T-helper 17 cell (primary cell): Measurements from ENCODE around the gene SLC26A1. TPM values are rescaled to one million over a fixed set of nuclear protein-coding genes. Genes with fewer than 3 reads are reported as not detected.

Experiments
- ATAC-seq: fragments of 150-1000 bp; cut with Tn5 transposase; 2 replicates; pipeline ENCODE4 v1.10.0; 2021; ENCODE audit warnings: mild to moderate bottlenecking, moderate library complexity
- DNase-seq, 3 donors: peaks; one replicate each; pipeline versions ENCODE4 v3.0.0 to v3.0.0-alpha.2; 2020 to 2021
- H3K9me3 ChIP-seq: one replicate; pipeline ENCODE4 v1.7.0; 2013; ENCODE audit warnings: low read length, mild to moderate bottlenecking; ENCODE audit not compliant: control insufficient read depth, poor library complexity, severe bottlenecking
- H3K27ac Mint-ChIP-seq: one replicate; pipeline ENCODE4 v1.8.0; 2022; ENCODE audit warnings: mild to moderate bottlenecking, moderate library complexity, mixed read lengths
- H3K27me3 Mint-ChIP-seq: one replicate; pipeline ENCODE4 v1.8.0; 2022; ENCODE audit warnings: mixed read lengths
- H3K36me3 Mint-ChIP-seq: one replicate; pipeline ENCODE4 v1.8.0; 2022; ENCODE audit warnings: low read depth, mixed read lengths
- H3K4me1 Mint-ChIP-seq: one replicate; pipeline ENCODE4 v1.8.0; 2022; ENCODE audit warnings: mild to moderate bottlenecking, mixed read lengths
- H3K4me3 Mint-ChIP-seq: one replicate; pipeline ENCODE4 v1.8.0; 2022; ENCODE audit warnings: mild to moderate bottlenecking, moderate library complexity, mixed read lengths
- total RNA-seq, 4 donors: library from RNA in 2 of 4; stranded (reverse) in 2 of 4; gene quantifications; one replicate each; pipeline ENCODE4 v1.2.3 and lab custom pipeline; 2022 to 2026

The SLC26A1 gene
- total RNA-seq, 2 donors from 2014 or later, result 0.21 TPM; not detected in 1

DNA sequence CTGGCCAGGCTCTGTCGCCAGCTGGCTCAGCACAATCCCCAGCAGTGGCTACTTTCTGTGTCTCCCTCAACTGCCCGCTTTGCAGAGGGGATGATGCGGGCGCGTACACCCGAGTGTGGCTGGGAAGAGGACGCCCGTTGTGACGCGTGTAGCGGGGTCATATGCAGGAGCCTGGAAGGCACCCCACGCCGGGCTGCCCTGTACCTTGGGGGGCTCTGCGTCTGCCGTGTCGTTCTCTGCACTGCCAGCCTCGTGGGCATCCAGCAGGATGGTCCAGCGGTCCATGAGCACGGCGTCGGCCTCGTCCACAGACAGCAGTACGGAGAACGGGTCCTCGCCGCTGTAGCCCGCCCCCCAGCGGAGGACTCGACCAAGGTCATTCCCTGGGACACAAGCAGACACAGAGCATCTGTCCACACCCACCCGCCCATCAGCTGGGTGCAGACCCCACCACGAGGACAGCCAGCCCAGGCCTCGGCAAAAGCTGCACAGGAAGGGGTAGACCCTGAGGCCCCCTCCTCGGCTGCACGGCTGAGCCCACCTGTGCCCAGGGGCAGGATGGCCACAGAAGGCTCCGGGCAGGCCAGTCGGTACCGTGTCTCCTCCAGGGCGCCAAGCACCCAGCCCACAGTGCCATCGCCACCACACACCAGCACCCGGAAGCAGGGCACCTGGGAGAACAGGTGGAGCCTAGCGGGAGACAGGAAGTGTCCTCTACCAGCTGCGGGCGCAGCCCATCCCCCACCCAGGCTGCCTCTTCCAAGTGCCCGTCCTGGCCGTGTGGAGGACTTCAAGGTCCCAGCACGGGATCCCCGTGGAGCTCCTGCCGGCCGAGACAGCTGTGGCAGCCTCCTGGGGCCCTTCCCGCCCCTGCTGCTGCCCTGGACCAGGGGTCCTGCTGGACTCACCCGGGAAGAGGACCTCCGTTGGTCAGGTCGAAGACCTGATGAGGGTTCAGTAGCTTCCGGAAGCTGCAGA is 30.7 kb downstream of the SLC26A1 start:
- no peak overlapping the region for H3K4me3 Mint-ChIP-seq
- no peak for DNase-seq
- H3K4me1 Mint-ChIP-seq, result no peaks in the 10 kb centered on the region
- H3K27me3 Mint-ChIP-seq, result no peaks in the 10 kb centered on the region
- no peaks in the 10 kb centered on the region for H3K9me3 ChIP-seq
- no peaks in the 10 kb centered on the region for H3K36me3 Mint-ChIP-seq
- no peak overlapping the region for H3K27ac Mint-ChIP-seq
- ATAC-seq, result no peak

- H3K4me3 Mint-ChIP-seq, result no peak overlapping the region
- H3K4me1 Mint-ChIP-seq, result peaks cover 2% of the 10 kb centered on the region
- no peaks in the 10 kb centered on the region for H3K27me3 Mint-ChIP-seq
- no peak overlapping the region for H3K27ac Mint-ChIP-seq
- no peak for ATAC-seq
- no peak for DNase-seq
- no peaks in the 10 kb centered on the region for H3K9me3 ChIP-seq
- H3K36me3 Mint-ChIP-seq, result no peaks in the 10 kb centered on the region
Observed at GRCh38 chr4:961351-962230, 31.6 kb downstream of the SLC26A1 start.

DNA sequence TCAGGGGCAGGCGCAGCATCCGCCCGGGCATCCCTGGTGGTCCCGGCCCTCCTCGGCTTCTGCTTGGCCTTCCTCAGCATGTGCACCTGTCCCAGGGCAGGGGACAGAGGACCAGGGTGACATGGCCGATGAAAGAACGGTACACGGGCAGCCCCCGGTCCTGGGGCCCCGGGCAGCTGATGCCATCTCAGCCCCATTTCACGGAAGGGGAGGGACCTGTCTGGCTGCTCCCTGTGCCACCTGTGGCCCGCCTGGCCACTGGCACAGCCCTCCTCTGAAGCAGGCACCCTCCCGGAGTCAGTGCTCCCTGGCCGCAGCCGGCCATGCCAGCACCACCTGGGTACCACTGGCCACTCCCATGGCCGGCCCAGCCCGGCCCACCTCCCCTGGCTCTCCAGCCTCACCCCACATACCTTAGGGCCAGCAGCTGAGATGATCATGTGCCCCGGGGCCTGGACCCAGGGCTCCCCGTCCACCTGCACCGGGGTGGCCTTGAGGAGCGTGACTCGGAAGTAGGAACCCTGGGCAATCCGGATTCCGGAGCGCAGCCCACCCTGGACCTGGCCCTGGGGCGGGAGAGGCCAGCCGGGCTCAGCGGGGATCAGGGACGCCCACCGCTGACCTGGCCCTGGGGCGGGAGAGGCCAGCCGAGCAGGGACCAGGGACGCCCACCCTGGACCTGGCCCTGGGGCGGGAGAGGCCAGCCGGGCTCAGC is 32.4 kb downstream of the SLC26A1 start:
- H3K36me3 Mint-ChIP-seq, result no peaks in the 10 kb centered on the region
- no peak overlapping the region for H3K27ac Mint-ChIP-seq
- ATAC-seq, result no peak
- no peak overlapping the region for H3K4me3 Mint-ChIP-seq
- peaks cover 2% of the 10 kb centered on the region for H3K4me1 Mint-ChIP-seq
- no peaks in the 10 kb centered on the region for H3K27me3 Mint-ChIP-seq
- H3K9me3 ChIP-seq, result no peaks in the 10 kb centered on the region
- no peak for DNase-seq

DNA sequence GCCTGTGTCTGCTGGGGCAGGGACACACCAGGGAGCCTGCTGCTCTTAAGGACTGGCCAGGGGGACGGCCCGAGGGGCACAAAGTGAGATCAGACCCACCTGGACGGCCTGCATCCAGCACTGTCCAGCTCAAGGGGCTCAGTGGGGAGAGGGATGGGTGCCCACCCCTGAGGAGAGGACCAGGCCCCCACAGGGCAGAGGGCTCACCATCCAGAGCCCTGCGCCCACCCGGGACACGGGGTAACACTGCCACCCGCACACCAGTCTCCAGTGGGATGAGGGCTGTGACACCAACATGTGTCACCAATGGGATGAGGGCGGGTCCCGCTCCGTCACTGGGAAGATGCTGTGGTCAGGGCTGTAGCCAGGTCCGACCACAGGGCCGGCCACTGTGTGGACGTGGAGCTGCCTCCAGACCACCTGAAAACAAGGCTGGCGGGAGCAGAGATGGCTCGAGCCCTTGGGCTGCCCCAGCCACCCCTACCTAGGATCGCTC is 33.0 kb downstream of the SLC26A1 start:
- no peaks in the 10 kb centered on the region for H3K9me3 ChIP-seq
- no peak overlapping the region for H3K27ac Mint-ChIP-seq
- no peak for DNase-seq
- H3K4me3 Mint-ChIP-seq, result no peak overlapping the region
- no peaks in the 10 kb centered on the region for H3K27me3 Mint-ChIP-seq
- H3K4me1 Mint-ChIP-seq, result peaks cover 2% of the 10 kb centered on the region
- no peak for ATAC-seq
- no peaks in the 10 kb centered on the region for H3K36me3 Mint-ChIP-seq

- DNase-seq (no peak), ATAC-seq (no peak)
- no peak overlapping the region for H3K4me3 Mint-ChIP-seq
- no peaks in the 10 kb centered on the region for H3K9me3 ChIP-seq
- no peaks in the 10 kb centered on the region for H3K36me3 Mint-ChIP-seq
- H3K4me1 Mint-ChIP-seq, result peaks cover 2% of the 10 kb centered on the region
- no peaks in the 10 kb centered on the region for H3K27me3 Mint-ChIP-seq
- H3K27ac Mint-ChIP-seq, result no peak overlapping the region
Observed at GRCh38 chr4:959338-960139, 33.7 kb downstream of the SLC26A1 start.

- H3K9me3 ChIP-seq, result no peaks in the 10 kb centered on the region
- Mint-ChIP-seq H3K27me3 (no peaks in the 10 kb centered on the region), H3K36me3 (no peaks in the 10 kb centered on the region), H3K27ac (no peak overlapping the region), H3K4me1 (peaks cover 2% of the 10 kb centered on the region), H3K4me3 (no peak overlapping the region)
- no peak for DNase-seq
- ATAC-seq, result no peak
Observed at GRCh38 chr4:958696-959337, 34.4 kb downstream of the SLC26A1 start.

GRCh38 chr4:958314-958665 is 34.9 kb downstream of the SLC26A1 start:
- no peak for DNase-seq
- Mint-ChIP-seq H3K36me3 (no peaks in the 10 kb centered on the region), H3K27me3 (no peaks in the 10 kb centered on the region), H3K4me3 (no peak overlapping the region), H3K4me1 (peaks cover 2% of the 10 kb centered on the region), H3K27ac (no peak overlapping the region)
- no peaks in the 10 kb centered on the region for H3K9me3 ChIP-seq
- ATAC-seq, result no peak

DNA sequence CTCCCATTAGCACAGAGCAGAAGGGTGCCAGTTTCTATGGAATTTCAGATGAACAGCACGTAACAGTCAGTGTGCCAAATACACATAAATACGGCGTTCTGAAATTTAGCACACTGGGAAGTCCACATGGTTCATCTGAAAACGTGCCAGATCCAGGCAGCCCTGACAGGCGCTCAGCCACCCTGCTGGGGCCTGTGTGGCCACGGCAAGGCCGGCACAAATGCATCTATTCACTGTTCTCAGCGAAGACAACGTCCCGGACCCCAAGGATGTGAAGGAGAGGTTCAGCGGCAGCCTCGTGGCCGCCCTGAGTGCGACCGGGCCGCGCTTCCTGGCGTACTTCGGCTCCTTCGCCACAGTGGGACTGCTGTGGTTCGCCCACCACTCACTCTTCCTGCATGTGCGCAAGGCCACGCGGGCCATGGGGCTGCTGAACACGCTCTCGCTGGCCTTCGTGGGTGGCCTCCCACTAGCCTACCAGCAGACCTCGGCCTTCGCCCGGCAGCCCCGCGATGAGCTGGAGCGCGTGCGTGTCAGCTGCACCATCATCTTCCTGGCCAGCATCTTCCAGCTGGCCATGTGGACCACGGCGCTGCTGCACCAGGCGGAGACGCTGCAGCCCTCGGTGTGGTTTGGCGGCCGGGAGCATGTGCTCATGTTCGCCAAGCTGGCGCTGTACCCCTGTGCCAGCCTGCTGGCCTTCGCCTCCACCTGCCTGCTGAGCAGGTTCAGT is 35.5 kb downstream of the SLC26A1 start:
- no peak for DNase-seq
- Mint-ChIP-seq H3K36me3 (no peaks in the 10 kb centered on the region), H3K4me1 (peaks cover 2% of the 10 kb centered on the region), H3K27me3 (no peaks in the 10 kb centered on the region), H3K4me3 (no peak overlapping the region), H3K27ac (peak overlapping the region; percentile 29)
- no peak for ATAC-seq
- H3K9me3 ChIP-seq, result no peaks in the 10 kb centered on the region

DNA sequence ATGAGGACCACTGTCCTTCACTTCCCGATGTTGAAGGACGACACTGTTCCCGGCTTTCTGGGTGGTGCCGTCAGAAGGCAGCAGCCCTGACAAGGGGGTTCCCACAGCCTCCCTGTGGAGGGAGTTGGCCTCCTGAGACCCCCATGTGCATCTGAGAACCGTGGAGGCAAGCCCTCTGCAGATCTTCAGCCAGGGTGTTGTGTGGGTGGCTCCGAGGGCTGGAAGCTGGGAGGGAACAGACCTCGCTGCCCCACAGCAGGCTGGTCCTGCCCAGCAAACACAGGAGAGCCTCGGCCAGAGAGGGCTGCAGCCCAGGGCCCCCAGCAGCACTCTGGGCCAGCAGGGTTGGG is 36.0 kb downstream of the SLC26A1 start:
- H3K4me1 Mint-ChIP-seq, result peaks cover 3% of the 10 kb centered on the region
- H3K9me3 ChIP-seq, result no peaks in the 10 kb centered on the region
- no peak overlapping the region for H3K27ac Mint-ChIP-seq
- no peaks in the 10 kb centered on the region for H3K27me3 Mint-ChIP-seq
- no peak overlapping the region for H3K4me3 Mint-ChIP-seq
- DNase-seq (no peak), ATAC-seq (no peak)
- H3K36me3 Mint-ChIP-seq, result no peaks in the 10 kb centered on the region

DNA sequence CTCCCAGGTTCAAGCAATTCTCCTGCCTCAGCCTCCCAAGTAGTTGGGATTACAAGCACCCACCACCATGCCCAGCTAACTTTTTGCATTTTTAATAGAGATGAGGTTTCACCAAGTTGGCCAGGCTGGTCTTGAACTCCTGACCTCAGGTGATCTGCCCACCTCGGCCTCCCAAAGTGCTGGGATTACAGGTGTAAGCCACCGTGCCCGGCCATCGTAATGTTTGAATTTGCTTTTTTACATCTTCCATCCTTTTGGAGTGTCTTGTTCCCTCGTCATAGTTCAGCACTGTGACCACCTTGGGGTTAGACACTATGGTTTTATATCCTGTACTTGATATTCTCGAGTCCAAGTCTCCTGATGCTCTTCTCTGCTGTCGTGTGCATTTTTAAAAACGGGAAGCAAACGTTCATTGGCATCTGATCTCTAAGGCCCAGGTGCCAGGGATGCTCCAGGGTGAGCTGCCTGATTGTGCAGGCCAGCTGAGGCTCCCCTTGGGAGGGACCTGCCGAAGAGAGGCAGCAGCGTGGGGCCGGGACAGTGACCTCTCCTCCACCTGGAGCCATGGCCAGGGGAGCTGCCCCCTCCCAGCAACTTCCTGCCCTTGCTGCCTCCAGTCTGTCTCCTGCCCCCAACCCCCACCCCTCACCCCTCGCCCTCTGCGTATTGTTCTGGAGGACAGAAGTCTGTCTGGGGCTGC is 36.5 kb downstream of the SLC26A1 start:
- Mint-ChIP-seq H3K4me3 (no peak overlapping the region), H3K27me3 (no peaks in the 10 kb centered on the region), H3K4me1 (peaks cover 3% of the 10 kb centered on the region), H3K27ac (no peak overlapping the region), H3K36me3 (no peaks in the 10 kb centered on the region)
- no peak for ATAC-seq
- DNase-seq, result no peak
- H3K9me3 ChIP-seq, result no peaks in the 10 kb centered on the region

- Mint-ChIP-seq H3K4me3 (no peak overlapping the region), H3K27me3 (no peaks in the 10 kb centered on the region), H3K36me3 (no peaks in the 10 kb centered on the region), H3K4me1 (peaks cover 3% of the 10 kb centered on the region), H3K27ac (no peak overlapping the region)
- DNase-seq (no peak), ATAC-seq (no peak)
- no peaks in the 10 kb centered on the region for H3K9me3 ChIP-seq
Observed at GRCh38 chr4:955931-956381, 37.2 kb downstream of the SLC26A1 start.
